ENCODE measurements around the gene NLGN4X. TPM values are rescaled to one million over a fixed set of nuclear protein-coding genes. Genes with fewer than 3 reads are reported as not detected.

NLGN4X gene
- polyA plus RNA-seq, 1 of the 3 experiments (the other 2 are of a cell fraction) = 0.05 TPM

- H3K4me3 ChIP-seq (ENCODE audit: low read depth in 2 of 2, low read length in 1 of 2) = no peak overlapping the region
- TF ChIP-seq JUND (IDR thresholded peaks at IDR 0.05) = no peak
- TF ChIP-seq USF2 (IDR thresholded peaks at IDR 0.05; ENCODE audit: borderline replicate concordance, low read depth, low read length) = no peak
- no peak for TF ChIP-seq PBX3 (IDR thresholded peaks at IDR 0.05)
- TF ChIP-seq RXRA (IDR thresholded peaks at IDR 0.05; ENCODE audit: borderline replicate concordance, low read depth) = no peak
- no peak for TF ChIP-seq YY1 (IDR thresholded peaks at IDR 0.05; ENCODE audit: low read depth)
- TF ChIP-seq MAX (IDR thresholded peaks at IDR 0.05; ENCODE audit: low read depth) = no peak
- no peak for TF ChIP-seq TCF12 (IDR thresholded peaks at IDR 0.05)
- TF ChIP-seq RCOR1 (IDR thresholded peaks at IDR 0.05; ENCODE audit: low read length) = no peak
- no peak for TF ChIP-seq RAD21 (IDR thresholded peaks at IDR 0.05; ENCODE audit: low read length)
- no peak for TF ChIP-seq IRF3 (IDR thresholded peaks at IDR 0.05; ENCODE audit: low read depth, low read length)
- TF ChIP-seq SIN3A (IDR thresholded peaks at IDR 0.05; ENCODE audit: borderline replicate concordance, low read depth, low read length) = no peak
- no peak for TF ChIP-seq POLR2AphosphoS5 (IDR thresholded peaks at IDR 0.05; ENCODE audit: low read depth, low read length)
- TF ChIP-seq TEAD4 (IDR thresholded peaks at IDR 0.05; ENCODE audit: borderline replicate concordance, insufficient read depth) = no peak
- TF ChIP-seq NFIC (IDR thresholded peaks at IDR 0.05; ENCODE audit: borderline replicate concordance) = no peak
- no peak for TF ChIP-seq RFX5 (IDR thresholded peaks at IDR 0.05; ENCODE audit: low read length)
- TF ChIP-seq ZBTB33 (IDR thresholded peaks at IDR 0.05; ENCODE audit: borderline replicate concordance, low read depth) = no peak
These were observed 202.2 kb downstream of the NLGN4X start for GRCh38 chrX:6026429-6026828.

More at GRCh38 chrX:6026429-6026828, 202.2 kb downstream of the NLGN4X start:
- H3K9me3 ChIP-seq = no peaks in the 10 kb centered on the region
- no peak overlapping the region for H3K9ac ChIP-seq
- no peaks in the 10 kb centered on the region for H4K20me1 ChIP-seq (ENCODE audit: insufficient read depth)
- H3K36me3 ChIP-seq (replicated peaks in 1 of 2; ENCODE audit: control insufficient read depth in 1 of 2, insufficient read depth in 2 of 2, low read length in 1 of 2) = no peaks in the 10 kb centered on the region
- H2AFZ ChIP-seq (ENCODE audit: low read depth) = no peak overlapping the region
- no peak for DNase-seq
- CTCF ChIA-PET = no interaction called here
- no peaks in the 10 kb centered on the region for H3K9me2 ChIP-seq
- H3K27ac ChIP-seq (ENCODE audit: low read depth in 2 of 2, low read length in 1 of 2) = no peak overlapping the region
- 29% methylated on average over 7 of the region's 7 CpGs for WGBS (ENCODE audit: low lambda C conversion rate)
- H3K79me2 ChIP-seq (ENCODE audit: insufficient read depth) = no peaks in the 10 kb centered on the region
- H3F3A ChIP-seq (replicated peaks; ENCODE audit: insufficient read depth) = no peaks in the 10 kb centered on the region
- no peaks in the 10 kb centered on the region for H3K4me1 ChIP-seq (ENCODE audit: control insufficient read depth in 1 of 2, insufficient read depth in 2 of 2, low read depth in 1 of 2, low read length in 1 of 2)
- H3K27me3 ChIP-seq (ENCODE audit: insufficient read depth) = no peaks in the 10 kb centered on the region
- POLR2A ChIA-PET = no interaction called here
- no peak overlapping the region for H3K4me2 ChIP-seq

All from SK-N-SH (cell line).